Left cardiac atrium (tissue), 4 donors: ENCODE measurements around the gene VAC14. TPM values are rescaled to one million over a fixed set of nuclear protein-coding genes. Genes with fewer than 3 reads are reported as not detected.
A peak's percentile ranks its signal among the peaks of the same experiment; 100 is the strongest.

Experiments
- ATAC-seq, 2 donors: fragments of 200-7000 bp; cut with Tn5 transposase; one replicate each; pipeline ENCODE4 v1.9.1; 2020; ENCODE audit warnings: mild to moderate bottlenecking in 2 of 2, moderate library complexity in 2 of 2
- DNase-seq: peaks from one replicate; pipeline ENCODE4 v3.0.0-alpha.2; 2020
- intact Hi-C, 2 donors: fragments of 100-400 bp; cut with DNase I; formaldehyde crosslinking; loops; one replicate each; pipeline versions ENCODE4 v1.14.1 to v1.15.1; 2022 to 2023
- total RNA-seq, 2 donors: library from RNA; stranded (reverse); fragmentation: NEBNext Ultra II Directional; extraction: Animal tissue kit (Norgen Biotek cat#: 25700); gene quantifications; one replicate each; pipeline ENCODE4 v1.2.1, GENCODE V29; 2021
- donor health status: DM: no; HTN: yes; CAD: no.
- donor health status: DM: no; HTN: yes; CAD: no; lungs with severe emphysema.
- donor health status: DM: yes; HTN: yes; CAD: no.
- donor health status: Dilated cardiomyopathy.

VAC14 gene
- total RNA-seq, 2 donors from 2014 or later: 19.4 to 20.2 TPM

DNA sequence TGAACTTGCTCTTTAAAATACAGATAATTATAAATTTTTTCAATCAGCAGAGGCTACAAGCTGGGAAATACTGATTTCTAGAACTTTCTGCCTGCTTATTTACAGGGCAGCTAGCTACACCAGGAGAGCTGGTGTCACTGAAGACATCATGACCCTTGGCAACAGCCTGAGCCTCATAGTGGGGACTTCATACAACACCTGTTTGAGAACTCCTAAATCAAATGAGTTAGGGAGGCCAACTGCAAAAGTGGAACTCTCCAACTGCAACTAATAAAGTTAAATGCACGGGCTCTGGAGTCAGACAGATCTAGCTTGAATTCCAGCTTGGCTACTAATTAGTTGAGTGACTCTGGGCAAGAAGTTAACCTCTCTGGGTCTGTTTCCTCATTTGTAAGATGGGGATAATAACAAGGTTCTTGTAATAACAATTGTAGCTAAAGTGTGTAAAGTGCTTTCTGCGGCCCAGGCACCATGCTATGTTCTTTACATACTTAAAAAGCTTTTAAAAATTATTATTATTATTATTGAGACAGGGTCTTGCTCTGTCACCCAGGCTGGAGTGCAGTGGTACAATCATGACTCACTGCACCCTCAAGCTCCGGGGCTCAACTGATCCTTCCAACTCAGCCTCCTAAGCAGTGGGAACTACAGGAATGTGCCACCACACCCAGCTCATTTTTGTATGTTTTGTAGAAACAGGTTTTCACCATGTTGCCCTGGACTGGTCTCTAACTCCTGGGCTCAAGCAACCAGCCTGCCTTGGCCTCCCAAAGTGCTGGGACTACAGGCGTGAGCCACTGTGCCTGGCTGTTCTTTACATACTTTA is 33.4 kb downstream of the VAC14 start:
- intact Hi-C loops: no loop called here
- DNase-seq: no peak

DNA sequence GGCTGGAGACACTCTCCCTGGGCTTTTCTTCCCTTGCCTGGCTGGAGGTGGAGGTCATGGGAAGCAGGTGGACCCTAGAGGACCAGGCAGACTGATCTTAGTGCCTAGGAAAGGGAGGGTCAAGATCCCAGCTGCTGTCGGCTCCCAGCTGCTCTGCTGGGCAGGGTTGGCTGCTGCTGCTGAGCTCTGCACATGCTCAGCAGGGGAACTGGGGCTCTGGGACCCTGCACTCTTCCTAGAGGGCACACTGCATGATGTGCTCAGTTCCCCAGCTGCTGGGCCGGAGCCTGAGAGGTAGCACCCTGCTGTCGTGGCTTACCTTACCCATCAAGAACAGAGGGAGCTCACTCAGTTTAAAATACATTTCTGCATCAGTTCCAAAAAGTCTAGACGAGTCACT is 34.3 kb downstream of the VAC14 start:
- intact Hi-C loops: no loop called here
- ATAC-seq (no peak), DNase-seq (no peak)

More for the DNA sequence above, 33.4 kb downstream of the VAC14 start:
- no peak for ATAC-seq

DNA sequence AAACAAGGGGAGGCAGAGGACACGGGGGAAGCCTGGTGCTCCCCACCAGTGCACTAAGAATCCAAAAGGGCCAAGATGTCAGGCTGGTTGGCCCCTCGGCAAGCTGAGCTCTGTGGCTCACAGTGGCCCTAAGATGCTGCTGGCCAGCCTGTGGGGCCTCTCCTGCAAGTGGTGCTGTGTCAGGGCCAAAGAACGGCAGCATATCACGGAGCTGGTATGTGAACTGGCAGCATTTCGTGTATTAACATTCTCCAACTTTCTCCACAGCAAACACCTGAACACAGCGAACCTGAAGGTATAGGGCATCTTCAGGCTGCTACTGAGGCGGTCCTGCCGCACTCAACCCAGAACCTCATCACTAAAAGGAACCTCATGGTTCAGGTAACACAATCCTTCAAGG is 34.8 kb downstream of the VAC14 start:
- intact Hi-C loops: no loop called here
- ATAC-seq (no peak), DNase-seq (no peak)

DNA sequence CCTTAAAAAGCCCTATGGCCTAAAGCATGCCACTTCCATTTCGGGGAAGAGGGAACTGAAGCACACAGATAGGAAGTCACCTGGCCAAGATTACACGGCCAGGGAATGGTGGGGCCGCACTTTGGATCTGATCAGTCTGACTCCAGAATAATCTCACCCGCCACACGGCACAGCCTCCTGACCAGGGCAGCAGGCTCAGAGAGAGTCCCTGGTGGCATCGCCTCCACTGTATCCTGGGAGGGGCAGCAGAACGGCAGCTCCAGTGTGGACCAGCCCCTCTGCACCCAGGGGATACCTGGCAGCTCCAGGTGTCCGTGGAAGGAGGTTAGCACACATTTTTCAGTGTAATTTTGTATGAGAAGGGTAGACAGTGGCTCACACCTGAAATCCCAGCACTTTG is 35.5 kb downstream of the VAC14 start:
- ATAC-seq (no peak), DNase-seq (no peak)
- intact Hi-C loops: no loop called here

DNA sequence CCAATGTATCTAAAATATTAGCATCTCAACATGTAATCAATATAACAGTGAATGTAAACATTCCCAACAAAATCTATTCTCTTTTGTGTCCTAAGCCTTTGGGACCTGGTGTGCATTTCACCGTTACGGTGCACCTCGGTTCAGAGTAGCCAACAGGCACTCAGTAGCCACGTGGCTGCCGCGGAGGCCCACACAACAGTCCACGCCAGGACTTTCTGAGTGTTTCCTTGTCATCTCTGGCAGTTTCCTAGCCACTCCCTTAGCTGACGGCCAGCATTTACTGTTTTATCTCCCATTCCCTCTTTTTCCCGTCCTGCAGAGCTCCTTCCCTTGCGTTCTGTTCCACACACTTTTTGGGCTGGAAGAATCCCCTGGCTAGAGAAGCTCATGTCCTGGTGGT is 36.3 kb downstream of the VAC14 start:
- no peak for DNase-seq
- intact Hi-C loops: no loop called here
- ATAC-seq: no peak

DNA sequence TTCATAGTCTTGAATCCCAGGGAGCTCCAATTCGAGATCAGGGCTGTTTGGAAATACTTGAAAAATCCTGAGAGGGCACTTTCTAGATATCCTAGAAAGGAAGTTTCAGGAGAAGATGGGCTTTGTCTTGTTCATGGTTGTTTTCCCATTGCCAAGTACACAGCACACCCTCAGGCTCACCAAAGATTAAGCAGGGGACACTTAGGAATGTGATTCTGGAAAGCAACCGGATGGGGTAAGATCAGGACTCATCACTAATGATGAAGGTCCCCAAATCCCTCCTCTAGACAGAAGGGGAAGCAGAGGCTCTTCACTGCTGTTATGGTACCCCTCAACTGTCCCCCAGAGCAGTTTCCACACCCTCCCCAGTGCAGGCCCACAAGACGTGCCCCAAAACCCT is 40.7 kb downstream of the VAC14 start:
- DNase-seq (no peak), ATAC-seq (no peak)
- intact Hi-C loops: no loop called here

DNA sequence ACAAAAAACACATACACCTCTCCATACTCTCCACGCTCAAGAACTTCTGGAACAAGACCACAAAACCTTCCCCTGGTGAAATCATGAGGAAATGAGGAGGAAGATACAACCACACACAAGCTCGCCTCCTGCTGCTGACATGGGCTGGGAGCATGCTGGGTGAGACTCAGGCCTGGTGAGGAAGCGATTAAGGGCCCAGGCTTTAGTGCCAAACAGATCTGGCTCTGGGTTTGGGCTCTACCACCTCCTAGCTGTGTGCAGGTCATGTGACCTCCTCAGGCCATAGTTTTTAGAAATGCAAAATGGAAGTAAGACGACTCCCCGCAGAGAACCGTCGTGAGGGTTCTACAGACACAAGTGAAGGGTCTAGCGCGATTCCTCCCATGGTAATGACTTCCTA is 41.3 kb downstream of the VAC14 start:
- intact Hi-C loops: no loop called here
- ATAC-seq (no peak), DNase-seq (no peak)

DNA sequence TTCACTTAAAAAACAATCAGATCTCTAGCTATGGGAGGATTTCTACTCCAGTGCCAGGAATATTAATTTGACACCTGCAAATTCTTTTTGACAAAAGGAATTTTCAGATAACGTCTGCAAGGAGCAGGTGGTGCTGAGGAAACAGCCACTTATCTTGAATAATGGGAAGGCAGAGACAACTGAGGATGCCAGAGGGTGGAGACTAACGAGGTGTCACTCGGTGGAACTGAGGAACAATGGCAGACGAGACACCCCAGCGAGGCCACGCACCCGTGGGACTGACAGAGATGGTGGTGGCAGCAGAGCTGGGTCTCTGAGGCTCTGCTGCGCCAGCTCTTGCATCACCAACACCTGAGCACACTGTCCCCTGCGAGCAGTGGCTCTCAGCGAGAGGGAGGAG is 42.2 kb downstream of the VAC14 start:
- intact Hi-C loops: no loop called here
- DNase-seq (no peak), ATAC-seq (no peak)

DNA sequence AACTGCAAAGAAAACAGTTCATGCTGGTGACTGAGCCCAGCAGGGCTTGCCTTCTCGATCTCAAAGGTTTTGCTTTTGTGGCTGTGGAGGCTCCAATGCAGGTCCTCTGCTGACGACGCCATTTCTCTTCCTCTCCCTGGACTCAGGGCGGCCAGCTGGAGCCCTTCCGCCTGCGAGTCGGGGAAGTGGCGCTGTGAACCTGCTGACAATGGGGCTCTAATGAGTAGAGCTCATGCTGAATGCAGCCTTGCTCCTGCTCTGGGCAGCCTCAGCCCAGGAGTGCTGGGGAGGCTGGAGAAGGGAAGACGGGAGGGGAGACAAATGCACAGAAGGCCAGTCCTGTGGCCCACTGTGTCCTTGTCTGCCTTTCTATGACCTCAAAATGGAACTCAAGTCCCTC is 43.8 kb downstream of the VAC14 start:
- ATAC-seq (no peak), DNase-seq (no peak)
- intact Hi-C loops: no loop called here

DNA sequence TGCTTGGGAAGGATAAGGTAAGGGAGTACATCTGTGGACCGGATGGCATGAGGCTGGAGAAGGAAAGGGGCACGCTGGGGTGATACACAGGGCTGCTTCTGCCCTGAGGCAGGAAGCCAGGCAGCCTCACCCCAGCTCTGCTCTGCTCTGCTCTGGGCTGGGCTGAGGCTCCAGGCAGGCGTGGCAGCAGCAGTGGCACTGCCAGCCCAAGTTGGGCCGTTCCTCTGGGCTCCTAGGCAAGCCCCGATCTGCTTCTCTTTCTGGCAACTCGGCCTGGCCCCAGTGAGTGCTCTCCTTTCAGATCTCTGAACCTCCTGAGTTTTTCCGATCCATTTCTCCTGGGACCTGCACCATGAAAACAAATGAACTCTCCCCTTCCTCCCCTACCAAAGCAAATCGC is 44.9 kb downstream of the VAC14 start:
- intact Hi-C loops: no loop called here
- no peak for ATAC-seq
- DNase-seq: no peak

DNA sequence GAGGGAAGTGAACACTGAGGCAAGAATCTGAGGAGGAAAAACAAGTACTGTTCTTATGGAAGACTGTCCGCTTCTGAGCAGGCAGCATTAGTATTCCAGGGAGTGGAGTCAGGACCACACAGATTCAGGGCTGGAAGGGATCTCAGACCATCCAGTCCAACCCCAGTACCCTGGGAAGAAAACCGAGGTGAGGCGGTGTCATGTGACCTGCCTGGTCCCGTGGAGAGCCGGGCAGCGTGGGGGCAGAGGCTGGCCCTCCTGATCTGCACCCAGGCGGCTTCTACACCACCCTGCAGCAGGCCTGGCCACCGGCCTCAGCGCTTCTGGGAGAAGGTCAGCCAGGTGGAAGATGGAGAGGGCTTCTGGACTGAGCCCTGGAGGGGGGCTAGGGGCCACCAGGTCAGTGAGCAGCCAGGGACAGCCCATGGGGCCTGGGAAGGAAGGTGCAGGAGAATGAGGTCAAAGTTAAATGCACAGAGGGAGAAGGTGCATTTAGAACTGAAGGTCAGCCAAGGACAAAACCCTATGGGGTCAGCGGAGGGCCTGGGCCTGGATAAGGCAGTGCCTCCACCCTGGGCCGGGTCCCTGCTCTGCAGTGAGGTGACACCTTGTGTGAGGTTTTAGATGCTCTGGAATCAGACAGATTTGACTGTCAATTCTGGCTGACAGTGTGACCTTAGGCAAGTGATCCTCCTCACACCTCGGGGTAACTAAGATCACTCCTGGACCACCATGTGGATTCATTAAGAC is 45.9 kb downstream of the VAC14 start:
- ATAC-seq (no peak), DNase-seq (no peak)
- intact Hi-C loops: no loop called here

DNA sequence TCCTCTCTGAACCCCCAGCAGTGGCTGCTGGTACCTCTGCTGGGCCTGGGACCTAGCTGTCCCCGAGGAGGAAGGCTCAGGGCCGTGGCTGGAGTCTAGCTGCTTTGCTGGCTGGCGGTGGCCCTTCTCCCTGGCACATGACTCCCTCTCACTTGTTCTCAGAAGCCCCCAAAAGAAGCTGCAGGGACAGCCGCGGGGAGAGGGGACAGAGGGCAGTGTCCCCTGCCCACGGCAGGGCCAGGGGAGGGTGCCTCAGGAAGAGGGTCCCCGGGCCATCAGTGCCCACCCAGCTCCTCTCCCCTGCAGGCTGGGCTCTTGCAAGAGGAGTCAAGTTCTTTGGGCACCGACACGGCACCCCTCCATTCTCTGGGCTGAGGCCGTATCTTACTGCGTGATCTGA is 46.6 kb downstream of the VAC14 start:
- no peak for DNase-seq
- ATAC-seq: no peak
- intact Hi-C loops: no loop called here

DNA sequence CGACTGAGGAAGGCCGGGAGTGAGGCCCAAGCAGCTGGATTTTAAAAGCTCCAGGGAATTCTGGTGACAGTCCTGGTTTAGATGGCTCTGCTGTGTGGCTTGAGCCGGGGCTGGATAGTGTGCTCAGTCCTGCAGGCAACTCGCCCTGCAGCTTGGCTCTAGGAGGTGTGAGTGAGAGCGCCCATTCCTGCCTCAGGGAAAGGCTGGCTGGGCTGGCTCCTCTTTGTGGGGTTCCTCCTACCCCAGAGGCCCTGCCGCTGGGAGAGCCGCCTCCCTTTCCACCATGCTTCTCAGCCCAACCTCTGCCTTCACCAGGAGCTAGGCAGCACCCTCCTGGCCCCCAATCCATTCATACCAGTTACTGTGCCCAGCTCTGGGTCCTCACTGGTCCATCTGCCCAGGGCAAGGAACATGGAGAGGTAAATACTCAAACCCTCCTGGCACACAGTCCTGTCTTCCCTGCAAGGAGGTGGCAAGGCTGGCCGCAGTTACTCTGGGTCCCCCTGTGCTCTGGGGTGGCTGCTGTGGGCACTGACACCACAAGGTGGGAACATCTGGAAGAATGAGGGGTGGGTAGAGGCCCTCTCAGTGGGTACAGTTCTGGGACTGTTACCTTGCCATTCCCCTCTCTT is 47.1 kb downstream of the VAC14 start:
- intact Hi-C loops: no loop called here
- DNase-seq (no peak), ATAC-seq (no peak)

DNA sequence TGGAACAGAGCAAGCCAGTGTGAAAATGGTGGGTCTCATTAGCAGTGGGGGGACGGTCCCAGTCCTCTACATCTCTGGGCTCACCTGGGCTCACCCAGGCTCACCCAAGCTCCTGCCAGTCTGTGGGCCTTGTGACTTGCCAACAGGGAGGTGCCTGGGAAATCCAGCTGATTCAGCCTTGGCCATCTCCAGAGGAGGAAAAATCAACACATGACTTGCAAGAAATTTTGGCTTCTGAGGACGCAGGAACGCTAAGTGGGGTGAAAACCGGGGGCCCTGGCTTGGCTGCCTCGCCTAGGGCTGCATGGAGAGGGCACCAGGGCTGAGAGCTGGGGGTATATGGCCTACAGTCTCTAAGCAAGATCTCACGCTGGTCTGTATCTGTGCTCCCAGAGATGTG is 47.7 kb downstream of the VAC14 start:
- intact Hi-C loops: no loop called here
- ATAC-seq (no peak), DNase-seq (no peak)

DNA sequence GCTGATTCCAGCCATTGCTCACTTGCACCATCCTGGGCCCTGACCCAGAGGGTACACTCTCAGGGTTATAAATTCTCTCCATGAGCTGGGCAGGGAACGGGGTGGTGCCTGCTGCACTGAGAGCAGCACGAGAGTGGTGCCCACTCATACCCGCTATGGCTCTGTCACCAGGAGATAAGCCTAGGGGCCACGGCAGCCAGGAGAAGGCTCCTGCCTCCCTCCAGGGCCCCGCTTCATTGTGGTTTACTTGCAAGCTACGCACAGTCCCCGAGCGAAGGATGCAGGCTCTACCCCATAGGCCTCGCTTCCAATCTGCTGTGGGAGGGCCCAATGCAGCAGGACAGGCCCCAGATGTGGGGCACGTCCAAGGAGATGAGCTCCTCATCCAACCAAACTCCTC is 48.5 kb downstream of the VAC14 start:
- intact Hi-C loops: no loop called here
- no peak for DNase-seq
- ATAC-seq: no peak

DNA sequence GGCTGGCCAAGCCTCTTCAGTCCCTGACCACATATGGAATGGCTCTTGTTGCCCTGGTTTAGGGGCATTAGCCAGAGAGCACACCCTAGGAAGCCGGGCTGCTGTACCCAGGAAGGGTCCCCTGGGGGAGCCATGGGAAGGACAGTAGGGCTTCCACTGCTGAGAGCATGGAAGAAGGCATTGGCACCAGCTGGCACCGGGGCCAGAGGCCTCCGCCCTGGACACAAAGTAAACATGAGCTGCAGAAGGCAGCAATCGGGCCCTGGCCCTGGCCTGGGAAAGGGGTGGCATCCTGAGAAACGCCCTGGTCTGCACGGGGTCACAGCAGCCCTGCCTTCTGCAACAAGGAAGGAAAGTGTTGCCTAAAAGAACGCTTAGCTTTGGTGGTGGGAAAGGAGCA is 49.4 kb downstream of the VAC14 start:
- ATAC-seq: no peak
- intact Hi-C loops: no loop called here
- no peak for DNase-seq

DNA sequence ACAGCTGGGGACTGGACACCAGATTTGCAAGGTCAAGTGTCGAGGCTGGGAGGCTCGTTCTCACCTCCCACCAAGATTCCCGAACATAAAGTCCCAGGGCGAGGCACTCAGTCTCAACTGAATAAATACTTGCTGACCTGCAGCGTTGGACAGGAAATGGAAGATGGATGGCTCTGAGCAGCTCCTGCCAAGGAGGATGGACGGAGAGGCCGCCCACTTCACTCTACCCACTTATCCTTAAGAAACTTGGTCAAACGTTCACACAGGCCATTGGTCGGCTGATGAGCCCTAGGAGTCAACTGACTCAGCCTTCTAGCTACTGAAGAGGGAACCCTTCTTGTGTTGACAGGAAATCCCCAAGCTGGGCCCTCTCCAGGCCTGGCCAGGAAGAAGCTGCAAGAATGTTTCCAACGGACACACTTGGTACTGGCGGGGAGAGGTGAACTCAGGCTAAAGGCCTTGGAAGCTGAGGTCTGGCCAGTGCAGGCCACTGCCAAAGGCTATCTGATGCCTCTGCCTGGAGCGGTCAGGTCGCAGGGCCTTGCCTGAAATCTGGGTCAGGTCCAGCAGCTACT is 50.0 kb downstream of the VAC14 start:
- intact Hi-C loops: no loop called here
- peak; percentile 83 for DNase-seq
- peak; percentile 70 to 83 for ATAC-seq

DNA sequence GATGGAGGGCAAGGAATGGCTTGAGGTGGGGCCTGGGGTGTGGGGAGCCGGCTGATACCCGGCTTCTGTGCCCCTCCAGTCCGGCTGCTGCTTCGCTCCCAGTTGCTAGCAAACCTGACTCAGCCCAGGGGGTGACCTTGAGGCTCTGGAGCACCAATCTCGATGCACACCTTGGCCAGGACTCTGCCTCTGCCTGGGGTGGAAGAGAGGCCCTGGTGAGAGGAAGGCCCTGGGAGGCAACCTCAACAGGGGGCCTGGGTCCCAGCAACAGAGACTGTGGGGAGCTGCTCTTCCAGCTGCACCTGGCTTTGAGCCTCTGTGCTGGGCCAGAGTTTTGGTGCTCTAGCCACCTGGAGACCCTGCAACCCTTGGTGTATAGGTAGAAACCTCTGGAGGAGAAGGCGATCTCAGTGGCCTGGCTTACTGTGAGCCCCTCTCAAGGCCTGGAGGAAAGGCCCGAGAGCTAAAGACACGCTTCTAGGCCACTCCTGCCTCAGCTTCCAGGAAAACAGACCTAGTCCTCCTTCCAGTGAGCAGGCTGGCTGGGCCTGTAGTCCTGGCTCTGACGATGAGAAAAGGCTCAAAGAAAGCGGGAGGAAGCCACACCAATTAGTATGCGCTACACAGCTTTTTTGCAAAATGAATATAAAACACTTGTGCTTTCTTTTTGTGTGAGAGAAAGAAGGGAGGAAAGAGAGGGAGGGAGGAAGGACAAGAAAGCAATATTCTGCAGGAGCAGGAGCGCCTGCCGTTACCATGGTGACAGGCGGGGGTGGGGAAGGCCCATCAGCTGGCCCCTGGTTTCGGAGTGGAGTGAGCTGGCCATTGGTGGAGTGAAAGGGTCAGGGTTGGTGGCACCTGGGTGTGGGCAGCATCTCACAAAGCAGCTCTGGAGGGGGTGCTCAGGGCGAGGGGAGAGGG is 51.0 kb downstream of the VAC14 start:
- no peak for DNase-seq
- no peak for ATAC-seq
- intact Hi-C loops: loop anchor here in 1 of 2 donors (10.0 kb wide), 1 partner anchor 65 kb away; the partner anchor contains the start of gene MTSS2
